HepG2 (cell line): ENCODE data around the gene ZMYND8. TPM values are rescaled to one million over a fixed set of nuclear protein-coding genes. Genes with fewer than 3 reads are reported as not detected.

Experiments used
- ATAC-seq: fragments of 200-7000 bp; cut with Tn5 transposase; 3 replicates; pipeline ENCODE4 v1.9.1; 2020; ENCODE audit warnings: mild to moderate bottlenecking, moderate library complexity
- BruUV-seq: library from RNA; stranded (reverse); fragments of 400-500 nt; replicated peaks from 2 replicates; lab custom pipeline; 2021; lab: Mats Ljungman, UMichigan
- CTCF ChIA-PET: fragments of 300-600 bp; formaldehyde crosslinking; extraction: SDS; loops from one replicate; lab custom pipeline; 2021; ENCODE audit warnings: low total read pairs, inconsistent platforms, low intra/inter-chr PET ratio; lab: Yijun Ruan, JAX
- POLR2A ChIA-PET: fragments of 350-600 bp; sonication (Branson Sonifier 250); formaldehyde crosslinking; loops from one replicate; lab custom pipeline; 2020; ENCODE audit warnings: antibody characterized with exemption, inconsistent platforms; lab: Yijun Ruan, JAX
- DNase-seq: peaks from one replicate; pipeline ENCODE4 v3.0.0-alpha.2; 2015; ENCODE audit warnings: low spot score
- FAIRE-seq: peaks from 3 replicates; lab custom pipeline; 2011; peaks lifted over from hg19 to GRCh38; lab: Jason Lieb, UNC
- H2AFZ ChIP-seq: one replicate; pipeline ENCODE4 v1.6.1; 2011; ENCODE audit warnings: low read length, inconsistent platforms
- H3K27ac ChIP-seq: fragments of 300-600 bp; 3 replicates; pipeline ENCODE4 v1.8.0; 2011; ENCODE audit warnings: mixed run types, mild to moderate bottlenecking, mixed read lengths, low read length, inconsistent platforms; ENCODE audit not compliant: insufficient read depth; ENCODE audit errors: extremely low read length
- H3K27me3 ChIP-seq, 2 experiments: fragments of 200-600 bp in 1 of 2; 2 replicates in 1 of 2; 3 replicates in 1 of 2; pipeline versions ENCODE4 v1.6.0 to v1.8.0; 2011; ENCODE audit warnings: low read length in 2 of 2, mild to moderate bottlenecking in 2 of 2, moderate library complexity in 2 of 2, inconsistent platforms in 1 of 2; ENCODE audit not compliant: insufficient read depth in 2 of 2, control insufficient read depth in 1 of 2
- H3K36me3 ChIP-seq, 2 experiments: fragments of 200-600 bp in 1 of 2; replicated peaks in 1 of 2; 2 replicates in 1 of 2; 3 replicates in 1 of 2; pipeline versions ENCODE4 v1.5.1 to v1.8.0; 2011; ENCODE audit warnings: low read length in 2 of 2, inconsistent platforms in 1 of 2; ENCODE audit not compliant: insufficient read depth in 2 of 2, control insufficient read depth in 1 of 2
- H3K4me1 ChIP-seq: 2 replicates; pipeline ENCODE4 v1.5.1; 2012; ENCODE audit warnings: low read length, inconsistent platforms; ENCODE audit not compliant: insufficient read depth
- H3K4me2 ChIP-seq: 2 replicates; pipeline ENCODE4 v1.6.0; 2011; ENCODE audit warnings: low read depth, low read length, inconsistent platforms
- H3K4me3 ChIP-seq, 3 experiments: fragments of 200-600 bp in 1 of 3; sonication (generic), shearing (Covaris generic) in 1 of 3; replicated peaks in 1 of 3; 2 replicates each; pipeline ENCODE4 v1.5.1; 2011 to 2016; ENCODE audit warnings: low read length in 3 of 3, inconsistent platforms in 2 of 3, low read depth in 2 of 3, mild to moderate bottlenecking in 2 of 3, control low read depth in 1 of 3, mixed read lengths in 1 of 3; ENCODE audit not compliant: insufficient read depth in 1 of 3
- H3K79me2 ChIP-seq: one replicate; pipeline ENCODE4 v1.6.1; 2011; ENCODE audit warnings: low read length, inconsistent platforms; ENCODE audit not compliant: insufficient read depth
- H3K9ac ChIP-seq: 2 replicates; pipeline ENCODE4 v1.6.0; 2011; ENCODE audit warnings: mild to moderate bottlenecking, low read depth, low read length, inconsistent platforms; ENCODE audit not compliant: insufficient read depth
- H3K9me3 ChIP-seq: 2 replicates; pipeline ENCODE4 v1.5.1; 2012; ENCODE audit warnings: mild to moderate bottlenecking, low read length
- H4K20me1 ChIP-seq: 2 replicates; pipeline ENCODE4 v1.6.0; 2011; ENCODE audit warnings: inconsistent platforms, mild to moderate bottlenecking, low read length, moderate library complexity; ENCODE audit not compliant: insufficient read depth
- ESRRA ChIP-seq: sonication (generic); formaldehyde crosslinking; IDR thresholded peaks from 2 replicates; pipeline ENCODE4 v1.5.1; 2020; ENCODE audit warnings: mild to moderate bottlenecking, low read depth, missing genetic modification reagents
- FOXA1 ChIP-seq, 2 experiments: fragments of 450-650 bp in 1 of 2; sonication (generic) in 1 of 2; formaldehyde crosslinking in 1 of 2; IDR thresholded peaks; 2 replicates each; pipeline versions ENCODE4 v1.4.0 to v1.6.1; 2016 to 2020; ENCODE audit warnings: missing genetic modification reagents in 1 of 2
- POLR2A ChIP-seq, 2 experiments: IDR thresholded peaks; 2 replicates each; pipeline ENCODE4 v1.6.1; 2011; ENCODE audit warnings: low read depth in 2 of 2, low read length in 2 of 2, mild to moderate bottlenecking in 1 of 2, moderate library complexity in 1 of 2; ENCODE audit not compliant: insufficient read depth in 1 of 2
- RBM22 ChIP-seq: fragments of 200-400 bp; formaldehyde crosslinking; optimal IDR thresholded peaks from 2 replicates; pipeline ENCODE3; 2017; ENCODE audit warnings: mild to moderate bottlenecking, low read length, moderate library complexity
- SALL1 ChIP-seq: sonication (generic); formaldehyde crosslinking; IDR thresholded peaks from 2 replicates; pipeline ENCODE4 v1.8.0; 2022; ENCODE audit warnings: mild to moderate bottlenecking, missing genetic modification reagents
- SP2 ChIP-seq: sonication (generic); formaldehyde crosslinking; IDR thresholded peaks from 2 replicates; pipeline ENCODE4 v1.5.1; 2020; ENCODE audit warnings: mild to moderate bottlenecking, missing genetic modification reagents
- YEATS4 ChIP-seq: sonication (generic); formaldehyde crosslinking; IDR thresholded peaks from 2 replicates; pipeline ENCODE4 v1.4.0; 2020; ENCODE audit warnings: missing genetic modification reagents, borderline replicate concordance
- ZNF232 ChIP-seq: sonication (generic); formaldehyde crosslinking; IDR thresholded peaks from 2 replicates; pipeline ENCODE4 v1.4.0; 2020; ENCODE audit warnings: missing genetic modification reagents, borderline replicate concordance
- ZNF510 ChIP-seq: sonication (generic); formaldehyde crosslinking; IDR thresholded peaks from 2 replicates; pipeline ENCODE4 v1.4.0; 2020; ENCODE audit warnings: low read depth, mild to moderate bottlenecking, missing genetic modification reagents
- ZNF740 ChIP-seq: sonication (generic); formaldehyde crosslinking; IDR thresholded peaks from 2 replicates; pipeline ENCODE4 v1.4.0; 2020; ENCODE audit warnings: missing genetic modification reagents
- WGBS: methylation state at CpG from one replicate; pipeline ENCODE4 v1.1.6; 2017; ENCODE audit warnings: low lambda C conversion rate; 5-methylcytosine and 5-hydroxymethylcytosine counted together
- in situ Hi-C: cut with HindIII; loops from 2 replicates; pipeline ENCODE4 v1.10.0; 2017; ENCODE audit warnings: low pct_unique_long_range_greater_than_20kb; ENCODE audit not compliant: extremely low pct_ligation_motif_present
- intact Hi-C: fragments of 100-400 bp; cut with micrococcal nuclease; formaldehyde crosslinking; loops from one replicate; pipeline ENCODE4 v1.10.0; 2022; ENCODE audit not compliant: unreplicated experiment
- polyA plus RNA-seq, 8 experiments: library from polyadenylated mRNA; depleted of rRNA in 3 of 8; stranded (reverse) in 7 of 8; unstranded in 1 of 8; fragments of >200 nt; fragmentation: Illumina TruSeq in 4 of 8; extraction: Trizol in 4 of 8; gene quantifications; 2 replicates each; pipeline versions ENCODE4 v1.2.1 to v1.2.3, GENCODE V29; 2011 to 2016; ENCODE audit warnings: low read depth in 4 of 8, missing spikeins in 1 of 8, mixed read lengths in 1 of 8; ENCODE audit not compliant: insufficient read depth in 1 of 8
- total RNA-seq, 5 experiments: library from RNA; depleted of rRNA; stranded (reverse); fragments of >200 nt; fragmentation: Illumina TruSeq; extraction: Trizol; gene quantifications; 2 replicates each; pipeline ENCODE4 v1.2.3, GENCODE V29; 2016; ENCODE audit warnings: low read depth in 1 of 5

Gene ZMYND8
- total and polyA plus RNA-seq, 2 of the 13 experiments (the other 11 are each of a cell fraction or from before 2014, with no cell fraction given): 53.9 to 84.7 TPM

DNA sequence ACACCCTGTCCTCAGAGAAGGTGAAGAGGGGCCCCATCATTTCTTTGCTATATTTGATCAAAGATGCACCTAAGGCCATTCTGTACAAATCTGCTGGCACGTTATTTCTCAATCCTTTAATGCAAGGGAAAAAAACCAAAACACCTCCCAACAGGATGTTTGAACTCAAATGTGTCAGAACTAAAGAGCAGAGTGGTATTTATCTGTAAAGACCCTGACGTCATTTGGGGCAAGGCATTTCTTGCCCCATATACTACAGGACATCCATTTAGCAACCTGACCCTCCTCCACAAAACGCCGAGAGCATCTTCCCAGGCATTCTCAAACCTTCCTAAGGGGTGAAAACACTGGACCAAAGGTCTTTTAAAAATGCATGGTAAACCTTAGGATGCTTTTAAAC is 50.8 kb downstream of the ZMYND8 start:
- POLR2A ChIA-PET: interaction anchor here (5.6 kb wide), 1 partner anchor 52 kb away, joined by 47 read pairs; the partner anchor contains the start of gene ZMYND8
- no peak overlapping the region for H3K4me3 ChIP-seq

GRCh38 chr20:47304287-47304686 is 52.2 kb downstream of the ZMYND8 start:
- ATAC-seq (peak; percentile 61), DNase-seq (no peak), FAIRE-seq (no peak)
- Histone ChIP-seq H4K20me1 (peaks cover 63% of the 10 kb centered on the region), H3K79me2 (peaks cover 85% of the 10 kb centered on the region), H3K4me2 (no peak overlapping the region), H3K4me1 (peaks cover 28% of the 10 kb centered on the region), H2AFZ (no peak overlapping the region), H3K9ac (no peak overlapping the region), H3K27ac (no peak overlapping the region), H3K36me3 (peaks cover 55 to 93% of the 10 kb centered on the region in 2 experiments), H3K27me3 (no peaks in the 10 kb centered on the region), H3K4me3 (no peak overlapping the region), H3K9me3 (no peaks in the 10 kb centered on the region)
- POLR2A ChIA-PET: interaction anchor here (5.6 kb wide), 1 partner anchor 54 kb away, joined by 47 read pairs; the partner anchor contains the start of gene ZMYND8
- BruUV-seq: no TSS peak
- intact Hi-C loops (loop anchor here (2.0 kb wide), 1 partner anchor 17 kb away; no protein-coding TSS in a partner anchor), in situ Hi-C loops (no loop called here)
- 88% methylated on average over 3 of the region's 3 CpGs for WGBS
- TF ChIP-seq SALL1 (0 out of 2 replicates have a peak, but pooled peaks have one; percentile 5), POLR2A (IDR thresholded peaks at IDR 0.05; ENCODE audit: insufficient read depth in 1 of 2, low read depth in 2 of 2, low read length in 2 of 2) (0 out of 4 replicates have a peak, but pooled peaks of 1 of the 2 experiments have one; percentile 22), ZNF740 (peak; percentile 35; the same call in 1 of the 2 replicates), ESRRA (no peak), ZNF510 (CRISPR knock-in tag) (no peak), ZNF232 (CRISPR knock-in tag) (0 out of 2 replicates have a peak, but pooled peaks have one; percentile 11), YEATS4 (CRISPR knock-in tag) (peak; percentile 32; the same call in 1 of the 2 replicates), FOXA1 (IDR thresholded peaks at IDR 0.05) (no peak), FOXA1 (CRISPR knock-in tag; IDR thresholded peaks at IDR 0.05) (0 out of 2 replicates have a peak, but pooled peaks have one; percentile 36), RBM22 (peak; percentile 75)
- CTCF ChIA-PET: interaction anchor here (0.6 to 1.1 kb wide), 3 partner anchors 9 to 80 kb away, joined by 3 to 5 read pairs (median 3); no protein-coding TSS in a partner anchor

More for the DNA sequence above, 50.8 kb downstream of the ZMYND8 start:
- BruUV-seq: no TSS peak
- no peak overlapping the region for H2AFZ ChIP-seq
- H3K79me2 ChIP-seq: peaks cover 88% of the 10 kb centered on the region
- no peak overlapping the region for H3K9ac ChIP-seq
- FAIRE-seq: no peak
- H3K4me1 ChIP-seq: peaks cover 31% of the 10 kb centered on the region
- H3K27ac ChIP-seq: no peak overlapping the region
- peaks cover 64% of the 10 kb centered on the region for H4K20me1 ChIP-seq
- in situ Hi-C loops (no loop called here), intact Hi-C loops (loop anchor here (2.0 kb wide), 1 partner anchor 15 kb away; no protein-coding TSS in a partner anchor)
- TF ChIP-seq SP2 (CRISPR knock-in tag): no peak
- TF ChIP-seq RBM22: peak; percentile 43
- no peak overlapping the region for H3K4me2 ChIP-seq
- no peak for ATAC-seq
- DNase-seq: no peak
- CTCF ChIA-PET: no interaction called here
- H3K9me3 ChIP-seq: no peaks in the 10 kb centered on the region
- no peaks in the 10 kb centered on the region for H3K27me3 ChIP-seq
- H3K36me3 ChIP-seq: peaks cover 57 to 94% of the 10 kb centered on the region in 2 experiments
- WGBS: 87% methylated on average over 4 of the region's 4 CpGs
